HK-2 (cell line): Measurements from ENCODE around the gene GPR179.

ENCODE experiments used
- DNase-seq: peaks from one replicate; pipeline ENCODE4 v3.0.0-alpha.2; 2018; ENCODE audit not compliant: unreplicated experiment

The GPR179 gene

GRCh38 chr17:38349097-38349730 is 5.5 kb upstream of the GPR179 start:
- peak; percentile 78 for DNase-seq

- no peak for DNase-seq
These were observed 2.0 kb upstream of the GPR179 start for GRCh38 chr17:38345743-38346142.

- no peak for DNase-seq
These were observed 627 bp upstream of the GPR179 start for GRCh38 chr17:38344420-38344745.

GRCh38 chr17:38342886-38343607 is 709 bp downstream of the GPR179 start:
- no peak for DNase-seq

- no peak for DNase-seq
These were observed 2.6 kb downstream of the GPR179 start for GRCh38 chr17:38341035-38341721.

GRCh38 chr17:38339891-38340290 is 3.9 kb downstream of the GPR179 start:
- DNase-seq = no peak

GRCh38 chr17:38338535-38338934 is 5.2 kb downstream of the GPR179 start:
- DNase-seq = no peak

GRCh38 chr17:38338053-38338452 is 5.7 kb downstream of the GPR179 start:
- DNase-seq = no peak

GRCh38 chr17:38336838-38337237 is 6.9 kb downstream of the GPR179 start:
- DNase-seq = no peak

- no peak for DNase-seq
These were observed 9.0 kb downstream of the GPR179 start for GRCh38 chr17:38334480-38335364.

GRCh38 chr17:38333635-38334295 is 10.0 kb downstream of the GPR179 start:
- peak; percentile 57 for DNase-seq

GRCh38 chr17:38332735-38333134 is 11.0 kb downstream of the GPR179 start:
- DNase-seq = no peak

GRCh38 chr17:38330941-38331411 is 12.8 kb downstream of the GPR179 start:
- no peak for DNase-seq

GRCh38 chr17:38329808-38330730 is 13.7 kb downstream of the GPR179 start:
- DNase-seq = no peak

- DNase-seq = no peak
These were observed 14.5 kb downstream of the GPR179 start for GRCh38 chr17:38329284-38329683.

GRCh38 chr17:38328620-38329019 is 15.1 kb downstream of the GPR179 start:
- DNase-seq = no peak

GRCh38 chr17:38327936-38328335 is 15.8 kb downstream of the GPR179 start:
- DNase-seq = no peak

GRCh38 chr17:38326996-38327792 is 16.6 kb downstream of the GPR179 start:
- DNase-seq = no peak

- DNase-seq = no peak
These were observed 18.4 kb downstream of the GPR179 start for GRCh38 chr17:38325221-38325851.
